LNCaP clone FGC (cell line): ENCODE results near the gene SHFL.

Experiments
- DNase-seq: peaks from one replicate; pipeline ENCODE4 v3.0.0-alpha.2; 2011; ENCODE audit warnings: low read depth
- H3K4me3 ChIP-seq: 2 replicates; pipeline ENCODE4 v1.5.1; 2011; ENCODE audit warnings: mild to moderate bottlenecking, low read depth, low read length, control low read depth
- TF ChIP-seq, protein P1 (sequence below): IDR thresholded peaks from 2 replicates; pipeline ENCODE4 v1.5.1; 2012; ENCODE audit warnings: mild to moderate bottlenecking; ENCODE audit not compliant: control insufficient read depth, insufficient read depth; ENCODE audit errors: extremely low read depth

The SHFL gene

DNA sequence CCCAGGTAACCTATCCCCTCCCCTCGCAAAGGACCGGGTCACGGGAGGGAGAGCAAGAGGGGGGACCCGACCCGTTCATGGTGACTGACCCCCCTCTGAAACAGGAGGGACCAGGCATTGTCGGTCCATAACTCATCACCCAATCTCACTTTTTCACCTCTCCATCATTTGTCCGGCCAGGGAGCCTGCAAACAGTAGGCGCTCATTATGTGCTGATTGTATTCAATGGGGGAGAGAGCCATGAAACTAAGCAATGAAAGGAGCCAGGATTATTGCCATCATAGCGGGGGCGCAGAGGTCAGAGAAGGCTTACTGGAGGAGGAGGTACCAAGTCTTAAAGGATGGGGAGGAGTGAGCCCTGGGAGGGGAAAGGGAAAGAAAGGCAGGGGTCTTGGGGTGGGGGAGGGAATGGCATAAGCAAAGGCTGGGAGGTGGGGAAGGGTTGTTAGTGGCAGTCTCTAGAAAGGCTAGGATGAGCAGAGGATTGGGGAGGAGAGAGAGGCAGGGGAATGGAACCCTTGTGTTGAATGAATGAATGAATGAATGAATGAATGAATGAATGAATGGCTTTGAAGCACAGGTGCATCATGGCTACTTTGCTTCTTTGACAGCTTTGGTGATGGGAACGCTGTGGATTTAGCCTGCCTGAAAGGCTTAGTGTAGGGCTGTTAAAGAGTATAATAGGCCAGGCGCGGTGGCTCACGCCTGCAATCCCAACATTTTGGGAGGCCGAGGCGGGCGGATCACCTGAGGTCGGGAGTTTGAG is 1.4 kb downstream of the SHFL start:
- TF ChIP-seq, protein P1, sequence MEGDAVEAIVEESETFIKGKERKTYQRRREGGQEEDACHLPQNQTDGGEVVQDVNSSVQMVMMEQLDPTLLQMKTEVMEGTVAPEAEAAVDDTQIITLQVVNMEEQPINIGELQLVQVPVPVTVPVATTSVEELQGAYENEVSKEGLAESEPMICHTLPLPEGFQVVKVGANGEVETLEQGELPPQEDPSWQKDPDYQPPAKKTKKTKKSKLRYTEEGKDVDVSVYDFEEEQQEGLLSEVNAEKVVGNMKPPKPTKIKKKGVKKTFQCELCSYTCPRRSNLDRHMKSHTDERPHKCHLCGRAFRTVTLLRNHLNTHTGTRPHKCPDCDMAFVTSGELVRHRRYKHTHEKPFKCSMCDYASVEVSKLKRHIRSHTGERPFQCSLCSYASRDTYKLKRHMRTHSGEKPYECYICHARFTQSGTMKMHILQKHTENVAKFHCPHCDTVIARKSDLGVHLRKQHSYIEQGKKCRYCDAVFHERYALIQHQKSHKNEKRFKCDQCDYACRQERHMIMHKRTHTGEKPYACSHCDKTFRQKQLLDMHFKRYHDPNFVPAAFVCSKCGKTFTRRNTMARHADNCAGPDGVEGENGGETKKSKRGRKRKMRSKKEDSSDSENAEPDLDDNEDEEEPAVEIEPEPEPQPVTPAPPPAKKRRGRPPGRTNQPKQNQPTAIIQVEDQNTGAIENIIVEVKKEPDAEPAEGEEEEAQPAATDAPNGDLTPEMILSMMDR, result no peak

DNA sequence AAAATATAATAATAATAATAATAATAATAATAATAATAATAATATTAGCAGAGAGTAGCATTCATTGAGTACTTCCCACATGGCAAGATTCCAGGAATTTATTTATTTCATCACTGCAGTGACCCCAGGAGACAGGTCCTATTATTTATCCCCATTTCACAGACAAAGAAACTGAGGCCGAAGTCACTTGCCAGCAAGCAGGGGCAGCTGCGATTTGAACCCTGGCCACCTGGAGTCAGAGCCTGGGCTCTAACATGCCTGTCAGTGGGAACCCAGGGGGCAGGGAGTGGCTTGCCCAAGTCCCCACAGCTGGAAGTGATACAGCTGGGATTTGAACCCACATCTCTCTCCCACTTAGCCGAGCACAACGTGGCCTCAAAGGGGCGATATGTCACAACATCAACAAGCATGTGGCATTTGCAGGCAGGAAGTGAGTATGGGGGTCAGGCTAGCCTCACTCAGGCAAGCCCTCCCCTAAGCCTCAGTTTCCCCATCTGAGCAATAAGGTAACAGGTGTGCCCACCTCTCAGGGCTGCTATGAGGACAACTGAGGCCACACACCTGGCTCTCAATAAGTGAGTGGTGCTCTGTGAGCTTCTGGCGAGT is 2.9 kb downstream of the SHFL start:
- TF ChIP-seq, protein P1, result no peak
- H3K4me3 ChIP-seq, result no peak overlapping the region
- DNase-seq, result no peak

More for the DNA sequence above, 1.4 kb downstream of the SHFL start:
- no peak for DNase-seq
- H3K4me3 ChIP-seq, result no peak overlapping the region

GRCh38 chr19:10089801-10090375 is 3.8 kb downstream of the SHFL start:
- TF ChIP-seq, protein P1, result no peak
- no peak overlapping the region for H3K4me3 ChIP-seq
- DNase-seq, result no peak

- TF ChIP-seq, protein P1, result no peak
- no peak overlapping the region for H3K4me3 ChIP-seq
- no peak for DNase-seq
Observed at GRCh38 chr19:10091370-10091687, 5.2 kb downstream of the SHFL start.

DNA sequence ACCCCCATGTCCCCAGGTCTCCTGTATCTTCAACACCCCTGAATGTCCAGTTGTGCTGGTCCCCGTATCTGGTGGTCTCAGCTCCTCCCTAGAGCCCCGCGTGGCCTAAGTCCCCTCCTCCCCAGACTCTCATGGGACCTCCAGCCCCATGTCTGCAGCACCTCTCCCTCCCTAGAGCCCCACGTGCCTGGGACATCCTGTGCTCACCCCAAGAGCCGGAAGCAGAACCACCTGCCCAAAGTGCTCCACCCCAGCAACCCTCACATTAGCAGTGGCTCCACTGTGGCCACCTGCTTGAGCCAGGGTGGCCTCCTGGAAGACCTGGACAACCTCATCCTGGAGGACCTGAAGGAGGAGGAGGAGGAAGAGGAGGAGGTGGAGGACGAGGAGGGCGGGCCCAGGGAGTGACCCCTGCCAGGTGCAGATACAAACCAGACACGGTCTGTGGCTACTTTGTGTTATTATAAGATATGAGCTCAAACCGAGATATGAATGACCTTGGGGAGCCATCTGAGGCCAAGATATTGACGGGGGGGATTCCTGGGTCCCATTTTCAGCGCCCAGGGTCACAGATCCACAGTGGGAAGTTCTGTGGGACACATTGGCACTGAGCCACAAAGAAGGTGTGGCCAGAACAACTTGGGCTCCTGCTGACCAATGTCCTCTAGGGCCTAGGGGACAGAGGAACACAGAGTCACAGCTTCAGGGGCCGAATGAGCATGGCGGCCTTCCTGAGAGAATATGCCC is 6.0 kb downstream of the SHFL start:
- no peak for DNase-seq
- H3K4me3 ChIP-seq, result no peak overlapping the region
- TF ChIP-seq, protein P1, result no peak

DNA sequence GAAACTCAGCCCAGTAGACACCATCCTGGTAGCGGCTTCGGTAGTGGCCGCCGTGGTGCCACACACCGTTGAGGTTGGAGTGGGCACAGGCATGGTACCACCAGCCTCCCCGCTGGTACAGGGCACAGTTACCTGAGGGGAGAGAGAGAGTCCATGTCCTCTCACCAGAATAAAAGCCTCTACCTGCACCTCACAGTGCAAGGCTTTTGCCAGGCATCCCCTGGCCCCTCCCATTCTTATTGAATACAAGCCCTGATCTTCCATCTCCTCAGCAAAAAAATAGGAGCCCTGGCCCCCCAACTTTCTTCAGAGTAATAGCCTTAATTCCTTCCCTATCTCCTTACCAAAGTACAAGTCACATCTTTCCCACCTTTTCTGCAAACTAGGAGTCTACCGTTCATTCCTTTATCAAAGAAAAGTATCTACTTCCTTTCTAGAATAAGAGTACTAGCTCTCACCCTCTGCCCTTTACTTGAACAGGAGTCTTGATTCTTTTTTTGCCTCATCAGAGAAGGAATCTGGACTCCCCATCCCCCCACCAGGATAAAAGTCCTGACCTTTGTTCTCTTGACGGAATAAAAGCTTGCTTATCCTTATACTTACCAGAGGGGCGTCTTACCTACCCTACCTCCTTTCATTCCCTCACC is 6.7 kb downstream of the SHFL start:
- H3K4me3 ChIP-seq, result no peak overlapping the region
- DNase-seq, result no peak
- TF ChIP-seq, protein P1, result no peak
